ENCODE data around the gene MRPS25.

The MRPS25 gene

DNA sequence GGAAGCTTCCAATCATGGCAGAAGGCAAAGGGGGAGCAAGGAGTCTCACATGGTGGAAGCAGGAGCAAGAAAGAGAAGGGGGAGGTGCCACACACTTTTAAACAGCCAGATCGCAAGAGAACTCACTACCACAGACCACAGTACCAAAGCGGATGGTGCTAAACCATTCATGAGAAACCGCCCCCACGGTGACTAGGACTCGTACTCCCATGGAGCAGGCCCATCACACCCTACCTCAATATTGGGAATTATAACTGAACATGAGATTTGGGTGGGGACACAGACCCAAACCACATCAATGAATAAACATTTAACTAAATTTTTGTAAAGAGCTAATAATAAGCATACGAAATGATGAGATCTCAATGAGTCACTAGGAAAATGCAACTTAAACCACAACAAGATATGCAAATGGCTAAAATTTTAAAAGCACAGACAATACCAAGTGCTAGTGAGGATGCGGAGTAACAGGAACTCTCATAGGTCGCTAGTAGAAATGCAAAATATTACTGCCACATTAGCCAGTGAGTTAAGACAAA lies 10.0 kb downstream of the MRPS25 start:
- Histone ChIP-seq H3K36me3 (replicated peaks) (peaks cover 42% of the 10 kb centered on the region), H3K4me3 (ENCODE audit: low read depth, low read length) (no peak overlapping the region), H3K27ac (no peak overlapping the region), H3K27me3 (replicated peaks) (no peaks in the 10 kb centered on the region)
- in situ Hi-C loops (cut with HindIII; ENCODE audit: low pct_ligation_motif_present, low sequenced_read_pairs) = no loop called here
- TF ChIP-seq, protein P1, sequence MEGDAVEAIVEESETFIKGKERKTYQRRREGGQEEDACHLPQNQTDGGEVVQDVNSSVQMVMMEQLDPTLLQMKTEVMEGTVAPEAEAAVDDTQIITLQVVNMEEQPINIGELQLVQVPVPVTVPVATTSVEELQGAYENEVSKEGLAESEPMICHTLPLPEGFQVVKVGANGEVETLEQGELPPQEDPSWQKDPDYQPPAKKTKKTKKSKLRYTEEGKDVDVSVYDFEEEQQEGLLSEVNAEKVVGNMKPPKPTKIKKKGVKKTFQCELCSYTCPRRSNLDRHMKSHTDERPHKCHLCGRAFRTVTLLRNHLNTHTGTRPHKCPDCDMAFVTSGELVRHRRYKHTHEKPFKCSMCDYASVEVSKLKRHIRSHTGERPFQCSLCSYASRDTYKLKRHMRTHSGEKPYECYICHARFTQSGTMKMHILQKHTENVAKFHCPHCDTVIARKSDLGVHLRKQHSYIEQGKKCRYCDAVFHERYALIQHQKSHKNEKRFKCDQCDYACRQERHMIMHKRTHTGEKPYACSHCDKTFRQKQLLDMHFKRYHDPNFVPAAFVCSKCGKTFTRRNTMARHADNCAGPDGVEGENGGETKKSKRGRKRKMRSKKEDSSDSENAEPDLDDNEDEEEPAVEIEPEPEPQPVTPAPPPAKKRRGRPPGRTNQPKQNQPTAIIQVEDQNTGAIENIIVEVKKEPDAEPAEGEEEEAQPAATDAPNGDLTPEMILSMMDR (IDR thresholded peaks at IDR 0.05; ENCODE audit: low read depth, low read length, missing control alignments) = no peak
- DNase-seq = peak; percentile 9

DNA sequence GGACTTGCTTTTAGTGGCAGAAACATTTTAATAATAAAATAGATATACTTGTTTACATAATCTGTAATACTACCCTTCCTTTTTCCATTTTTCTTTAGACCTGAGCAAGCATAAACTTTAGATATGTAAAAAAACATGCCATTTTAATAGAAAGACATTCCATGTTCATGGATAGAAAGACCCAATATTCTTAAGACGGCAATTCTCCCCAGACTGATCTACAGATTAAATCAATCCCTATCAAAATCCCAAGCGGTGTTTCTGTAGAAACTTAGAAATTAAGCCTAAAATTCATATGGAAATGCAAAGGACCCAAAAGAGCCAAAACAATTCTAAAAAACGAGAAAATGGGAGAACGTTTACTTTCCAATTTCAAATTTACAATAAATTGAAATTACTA lies 11.6 kb downstream of the MRPS25 start:
- Histone ChIP-seq H3K27me3 (replicated peaks) (no peaks in the 10 kb centered on the region), H3K27ac (no peak overlapping the region), H3K4me3 (ENCODE audit: low read depth, low read length) (no peak overlapping the region), H3K36me3 (replicated peaks) (peaks cover 49% of the 10 kb centered on the region)
- no peak for DNase-seq
- TF ChIP-seq, protein P1 (IDR thresholded peaks at IDR 0.05; ENCODE audit: low read depth, low read length, missing control alignments) = no peak
- in situ Hi-C loops (cut with HindIII; ENCODE audit: low pct_ligation_motif_present, low sequenced_read_pairs) = no loop called here

DNA sequence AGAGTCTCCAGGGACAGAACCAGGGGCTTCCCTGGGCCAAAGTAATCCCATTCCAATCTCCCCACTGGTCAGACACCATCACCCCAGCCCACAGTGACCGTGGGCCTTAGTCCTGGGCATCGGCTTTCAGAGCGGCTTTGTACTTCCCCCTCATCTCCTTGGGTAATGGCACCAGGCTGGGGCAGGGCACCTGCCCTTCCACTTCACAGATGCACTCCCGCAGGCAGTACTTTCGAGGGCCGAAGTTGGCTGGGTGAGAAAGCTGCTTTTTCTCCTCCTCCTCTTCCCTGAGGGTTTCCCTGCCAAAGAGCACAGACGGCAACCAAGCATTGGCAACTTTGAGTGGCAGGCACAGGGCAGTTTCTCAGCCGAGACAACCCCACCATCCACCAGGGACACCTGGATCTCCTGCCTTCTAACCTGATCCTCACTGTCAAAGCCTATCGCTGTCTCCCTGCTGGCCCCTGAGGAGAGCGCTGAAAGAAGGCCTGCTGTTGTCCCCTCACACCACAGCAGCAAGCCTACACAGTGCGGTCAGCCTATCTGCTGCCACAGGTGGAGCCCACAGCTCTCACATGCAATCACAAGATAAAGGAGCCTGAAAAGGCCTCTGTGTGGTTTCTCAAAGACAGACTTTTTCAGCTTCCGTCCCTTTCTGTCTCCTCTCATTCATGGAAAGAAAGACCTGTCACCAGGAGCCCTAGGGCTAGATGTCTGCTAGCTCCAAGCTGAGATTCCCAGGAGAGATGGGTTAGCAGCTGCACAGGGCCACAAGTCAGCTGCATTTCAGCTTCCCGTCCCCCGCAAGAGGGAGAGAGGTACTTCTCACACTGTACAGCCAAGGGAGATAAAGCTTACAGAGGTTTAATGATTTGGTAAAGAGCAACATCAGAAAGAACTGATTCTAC lies 12.5 kb downstream of the MRPS25 start:
- Histone ChIP-seq H3K36me3 (replicated peaks) (peaks cover 48% of the 10 kb centered on the region), H3K4me3 (ENCODE audit: low read depth, low read length) (no peak overlapping the region), H3K27ac (no peak overlapping the region), H3K27me3 (replicated peaks) (no peaks in the 10 kb centered on the region)
- TF ChIP-seq, protein P1 (IDR thresholded peaks at IDR 0.05; ENCODE audit: low read depth, low read length, missing control alignments) = no peak
- in situ Hi-C loops (cut with HindIII; ENCODE audit: low pct_ligation_motif_present, low sequenced_read_pairs) = no loop called here
- DNase-seq = no peak

DNA sequence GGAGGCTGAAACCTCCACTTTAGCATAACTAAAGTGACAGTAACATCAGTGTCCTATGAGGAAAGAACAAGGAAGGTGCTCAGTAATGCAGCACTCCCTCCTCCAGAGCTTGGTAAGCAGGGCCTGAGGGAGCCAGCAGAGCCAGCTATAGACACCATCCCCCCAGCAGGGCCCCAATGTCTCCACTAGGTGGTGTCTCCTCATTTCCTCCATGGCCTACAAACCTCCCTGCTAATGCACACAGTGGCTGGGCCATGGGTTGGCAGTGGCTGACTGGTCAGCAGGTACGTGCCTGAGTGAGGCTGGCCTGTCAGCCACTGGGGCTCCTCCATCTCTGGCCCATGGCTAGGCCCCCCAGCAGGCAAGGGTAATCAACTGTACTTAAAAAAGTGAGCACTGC lies 13.6 kb downstream of the MRPS25 start:
- Histone ChIP-seq H3K27me3 (replicated peaks) (no peaks in the 10 kb centered on the region), H3K27ac (no peak overlapping the region), H3K36me3 (replicated peaks) (peaks cover 48% of the 10 kb centered on the region), H3K4me3 (ENCODE audit: low read depth, low read length) (no peak overlapping the region)
- DNase-seq = peak; percentile 42
- in situ Hi-C loops (cut with HindIII; ENCODE audit: low pct_ligation_motif_present, low sequenced_read_pairs) = no loop called here
- TF ChIP-seq, protein P1 (IDR thresholded peaks at IDR 0.05; ENCODE audit: low read depth, low read length, missing control alignments) = peak; percentile 87

DNA sequence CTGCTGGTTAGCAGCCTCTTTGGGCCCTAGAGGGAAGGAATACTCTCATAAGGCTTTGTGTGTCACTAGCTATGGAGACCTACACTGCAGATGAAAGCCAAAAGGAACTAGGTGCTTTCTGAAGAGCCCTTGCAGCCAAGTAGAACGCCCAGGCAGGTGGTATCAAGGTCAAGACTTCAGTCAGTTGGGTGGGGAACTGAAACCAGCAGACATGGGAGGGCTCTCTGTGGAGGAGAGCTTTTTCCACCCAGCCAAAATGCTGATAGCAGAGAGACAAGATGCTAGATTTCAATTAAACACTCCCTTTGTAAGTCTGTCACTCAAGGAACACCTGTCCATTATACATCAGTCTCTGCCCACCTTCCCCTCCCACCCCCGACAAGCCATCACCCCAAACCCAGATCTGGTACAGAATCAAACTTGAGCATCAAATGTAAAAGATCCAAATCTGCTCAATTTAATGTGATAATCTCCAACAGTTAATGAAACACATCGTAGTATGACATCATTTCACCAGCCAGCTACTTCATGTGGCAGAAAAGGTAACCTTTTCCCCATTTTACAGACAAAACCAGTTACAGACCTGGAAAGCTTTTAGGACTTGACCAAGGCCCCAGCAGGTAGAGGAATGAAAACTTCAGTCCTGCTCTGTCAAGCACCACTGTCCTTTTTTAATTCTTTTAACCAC lies 14.6 kb downstream of the MRPS25 start:
- DNase-seq = no peak
- in situ Hi-C loops (cut with HindIII; ENCODE audit: low pct_ligation_motif_present, low sequenced_read_pairs) = no loop called here
- Histone ChIP-seq H3K36me3 (replicated peaks) (peaks cover 54% of the 10 kb centered on the region), H3K27me3 (replicated peaks) (no peaks in the 10 kb centered on the region), H3K27ac (no peak overlapping the region), H3K4me3 (ENCODE audit: low read depth, low read length) (no peak overlapping the region)
- TF ChIP-seq, protein P1 (IDR thresholded peaks at IDR 0.05; ENCODE audit: low read depth, low read length, missing control alignments) = no peak

All from brain microvascular endothelial cell (primary cell).